Prostate gland (tissue), 2 donors: ENCODE data around the gene MRPL45. TPM values are rescaled to one million over a fixed set of nuclear protein-coding genes. Genes with fewer than 3 reads are reported as not detected.
A peak's percentile ranks its signal among the peaks of the same experiment; 100 is the strongest.
"Not testable (repeated sequence)": the region's sequence is repeated elsewhere in the genome, so short reads cannot be mapped to it uniquely, and the experiment has no call there.

ENCODE experiments used
- DNase-seq: peaks from one replicate; pipeline ENCODE4 v3.0.0-alpha.2; 2019; ENCODE audit warnings: low spot score
- H3K27ac ChIP-seq, 2 donors: fragments of 200-600 bp; sonication (generic); 2 replicates each; pipeline ENCODE4 v1.5.1; 2017 to 2019
- H3K27me3 ChIP-seq: fragments of 200-600 bp; sonication (generic); replicated peaks from 2 replicates; pipeline ENCODE4 v1.5.1; 2019; ENCODE audit not compliant: insufficient read depth
- H3K36me3 ChIP-seq, 2 donors: fragments of 200-600 bp; sonication (generic); 1 replicate in 1 of 2; 2 replicates in 1 of 2; pipeline versions ENCODE4 v1.5.1 to v1.8.1; 2017 to 2019
- H3K4me1 ChIP-seq: fragments of 200-600 bp; sonication (generic); replicated peaks from 2 replicates; pipeline ENCODE4 v1.5.1; 2019
- H3K4me3 ChIP-seq, 2 donors: fragments of 200-600 bp; sonication (generic); 2 replicates each; pipeline ENCODE4 v1.5.1; 2017 to 2019
- H3K9me3 ChIP-seq: fragments of 200-600 bp; sonication (generic); 2 replicates; pipeline ENCODE4 v1.5.1; 2017
- CTCF ChIP-seq, 4 experiments: fragments of 200-600 bp in 2 of 4; fragments of 450-650 bp in 2 of 4; sonication (generic) in 2 of 4; IDR thresholded peaks; 1 replicate in 3 of 4; 2 replicates in 1 of 4; pipeline ENCODE4 v1.5.1; 2016 to 2019; ENCODE audit warnings: antibody characterized with exemption in 4 of 4, mild to moderate bottlenecking in 2 of 4, moderate library complexity in 2 of 4
- POLR2A ChIP-seq: fragments of 450-650 bp; IDR thresholded peaks from one replicate; pipeline ENCODE4 v1.6.1; 2016; ENCODE audit warnings: antibody characterized with exemption, mild to moderate bottlenecking
- POLR2AphosphoS5 ChIP-seq: sonication (generic); formaldehyde crosslinking; IDR thresholded peaks from one replicate; pipeline ENCODE4 v1.6.1; 2017; ENCODE audit warnings: antibody characterized with exemption
- WGBS: methylation state at CpG from one replicate; pipeline ENCODE4 v1.1.5; 2018; 5-methylcytosine and 5-hydroxymethylcytosine counted together
- intact Hi-C: fragments of 100-400 bp; cut with DNase I; formaldehyde crosslinking; loops from one replicate; pipeline ENCODE4 v1.14.2; 2022
- total RNA-seq, 2 donors: library from RNA; depleted of rRNA; stranded (reverse); fragments of >200 nt; gene quantifications; one replicate each; pipeline ENCODE4 v1.1.0, GENCODE V29; 2016

MRPL45 gene
- total RNA-seq, 2 donors from 2014 or later: 24.7 to 37.3 TPM

DNA sequence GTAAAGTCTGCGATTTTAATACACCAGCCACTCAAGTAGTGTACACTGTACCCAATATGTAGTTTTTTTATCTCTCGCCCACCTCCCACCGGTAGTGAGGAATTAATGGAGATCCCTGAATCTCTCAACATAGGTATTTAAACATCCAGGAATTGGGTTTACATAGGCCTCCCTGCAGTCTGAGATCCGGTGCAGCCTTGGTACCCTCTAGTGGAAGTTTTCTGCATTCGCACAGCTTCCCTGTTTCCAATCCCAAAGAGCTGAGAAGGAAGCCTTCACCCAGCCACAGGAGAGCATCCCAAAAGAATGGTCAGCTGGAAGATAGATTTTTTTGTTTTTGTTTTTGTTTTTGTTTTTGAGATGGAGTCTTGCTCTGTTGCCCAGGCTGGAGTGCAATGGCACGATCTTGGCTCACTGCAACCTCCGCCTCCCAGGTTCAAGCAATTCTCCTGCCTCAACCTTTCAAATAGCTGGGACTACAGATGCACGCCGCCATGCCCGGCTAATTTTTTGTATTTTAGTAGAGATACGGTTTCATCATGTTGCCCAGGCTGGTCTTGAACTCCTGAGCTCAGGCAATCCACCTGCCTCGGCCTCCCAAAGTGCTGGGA, 8.6 kb upstream of the MRPL45 start:
- 57% methylated on average over 7 of the region's 12 CpGs for WGBS
- DNase-seq, H3K9me3 ChIP-seq, H3K27me3 ChIP-seq, H3K36me3 ChIP-seq, H3K4me3 ChIP-seq, H3K27ac ChIP-seq, H3K4me1 ChIP-seq, intact Hi-C loops: not testable (repeated sequence)
- peak in 2 of 4 experiments; percentile 19 to 48 for TF ChIP-seq CTCF (IDR thresholded peaks at IDR 0.05)

- H3K27me3 ChIP-seq, H3K36me3 ChIP-seq, H3K9me3 ChIP-seq, DNase-seq, H3K4me1 ChIP-seq, H3K27ac ChIP-seq, intact Hi-C loops, H3K4me3 ChIP-seq: not testable (repeated sequence)
- 92% methylated on average over 1 of the region's 1 CpG for WGBS
Measured at GRCh38 chr17:38289760-38290159, 7.2 kb upstream of the MRPL45 start.

GRCh38 chr17:38295602-38296365, 1.2 kb upstream of the MRPL45 start:
- H3K4me3 ChIP-seq, H3K36me3 ChIP-seq, H3K27me3 ChIP-seq, DNase-seq, intact Hi-C loops, H3K4me1 ChIP-seq, H3K27ac ChIP-seq, H3K9me3 ChIP-seq: not testable (repeated sequence)
- WGBS: 56% methylated on average over 21 of the region's 21 CpGs

DNA sequence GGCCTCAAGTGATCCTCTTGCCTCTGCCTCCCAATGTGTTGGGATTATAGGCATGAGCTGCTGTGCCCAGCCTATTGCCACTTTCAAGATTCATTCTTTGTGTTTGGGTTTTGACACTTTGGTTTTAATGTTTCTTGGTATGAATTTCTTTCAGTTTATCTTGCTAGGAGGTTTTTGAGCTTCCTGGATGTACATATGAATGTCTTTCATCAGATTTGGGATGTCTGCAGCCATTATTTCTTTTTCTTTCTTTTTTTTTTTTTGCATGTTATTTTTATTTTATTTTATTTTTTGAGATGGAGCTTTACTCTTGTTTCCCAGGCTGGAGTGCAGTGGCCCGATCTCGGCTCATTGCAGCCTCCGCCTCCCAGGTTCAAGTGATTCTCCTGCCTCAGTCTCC, 18.5 kb downstream of the MRPL45 start:
- no peak for DNase-seq
- Histone ChIP-seq H3K27me3 (no peaks in the 10 kb centered on the region), H3K4me3 (no peak overlapping the region), H3K4me1 (no peaks in the 10 kb centered on the region), H3K36me3 (no peaks in the 10 kb centered on the region), H3K9me3 (no peaks in the 10 kb centered on the region), H3K27ac (no peak overlapping the region)
- no peak for TF ChIP-seq POLR2AphosphoS5
- TF ChIP-seq POLR2A: no peak
- TF ChIP-seq CTCF (IDR thresholded peaks at IDR 0.05): no peak
- 62% methylated on average over 3 of the region's 3 CpGs for whole genome bisulfite sequencing
- intact Hi-C loops: no loop called here

- Histone ChIP-seq H3K9me3 (no peaks in the 10 kb centered on the region), H3K4me1 (no peaks in the 10 kb centered on the region), H3K27ac (no peak overlapping the region), H3K27me3 (no peaks in the 10 kb centered on the region), H3K36me3 (no peaks in the 10 kb centered on the region), H3K4me3 (no peak overlapping the region)
- no peak for TF ChIP-seq POLR2AphosphoS5
- no peak for TF ChIP-seq POLR2A
- no peak for TF ChIP-seq CTCF (IDR thresholded peaks at IDR 0.05)
- 77% methylated on average over 3 of the region's 3 CpGs for WGBS
- no peak for DNase-seq
- intact Hi-C loops: no loop called here
Measured at GRCh38 chr17:38317081-38317480, 20.1 kb downstream of the MRPL45 start.

DNA sequence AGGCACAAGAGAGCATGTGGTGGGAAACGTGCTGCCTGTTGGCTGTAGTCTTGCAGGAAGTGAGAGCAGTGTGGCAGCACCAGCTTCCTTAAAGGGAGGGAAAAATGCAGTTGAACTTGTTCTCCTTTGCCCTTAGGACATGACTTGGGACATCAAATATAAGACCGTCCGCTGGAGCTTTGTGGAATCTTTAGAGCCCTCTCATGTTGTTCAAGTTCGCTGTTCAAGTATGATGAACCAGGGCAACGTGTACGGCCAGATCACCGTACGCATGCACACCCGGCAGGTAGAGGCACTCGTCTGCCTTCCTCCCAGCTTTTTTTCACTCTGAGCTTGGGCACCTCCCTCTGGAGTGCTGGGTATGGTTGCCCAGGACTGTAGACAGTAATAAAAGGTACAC, 23.5 kb downstream of the MRPL45 start:
- Histone ChIP-seq H3K36me3 (no peaks in the 10 kb centered on the region), H3K4me3 (no peak overlapping the region), H3K4me1 (no peaks in the 10 kb centered on the region), H3K27ac (peak overlapping the region; percentile 21 to 38), H3K27me3 (no peaks in the 10 kb centered on the region), H3K9me3 (no peaks in the 10 kb centered on the region)
- DNase-seq: peak; percentile 67
- intact Hi-C loops: no loop called here
- TF ChIP-seq POLR2A (no peak), CTCF (IDR thresholded peaks at IDR 0.05) (no peak), POLR2AphosphoS5 (peak; percentile 70)
- 45% methylated on average over 10 of the region's 10 CpGs for WGBS
